Endothelial cell (in vitro differentiated cells): ENCODE data around the gene IRX2. TPM values are rescaled to one million over a fixed set of nuclear protein-coding genes. Genes with fewer than 3 reads are reported as not detected.

ENCODE experiments used
- DNase-seq: peaks from one replicate; pipeline ENCODE4 v3.0.0; 2021; ENCODE audit warnings: low spot score
- H3K27ac Mint-ChIP-seq: one replicate; pipeline ENCODE4 v1.8.0; 2021; ENCODE audit warnings: mixed read lengths, inconsistent platforms; ENCODE audit not compliant: unreplicated experiment
- H3K27me3 Mint-ChIP-seq: one replicate; pipeline ENCODE4 v1.8.0; 2021; ENCODE audit warnings: mild to moderate bottlenecking, moderate library complexity, mixed read lengths, inconsistent platforms; ENCODE audit not compliant: unreplicated experiment
- H3K36me3 Mint-ChIP-seq: one replicate; pipeline ENCODE4 v1.8.0; 2021; ENCODE audit warnings: mild to moderate bottlenecking, low read depth, mixed read lengths, inconsistent platforms; ENCODE audit not compliant: unreplicated experiment
- H3K4me1 Mint-ChIP-seq: one replicate; pipeline ENCODE4 v1.8.0; 2021; ENCODE audit warnings: mild to moderate bottlenecking, mixed read lengths, inconsistent platforms; ENCODE audit not compliant: unreplicated experiment
- H3K4me3 Mint-ChIP-seq: one replicate; pipeline ENCODE4 v1.8.0; 2021; ENCODE audit warnings: mild to moderate bottlenecking, mixed read lengths, inconsistent platforms; ENCODE audit not compliant: unreplicated experiment
- H3K9me3 Mint-ChIP-seq: one replicate; pipeline ENCODE4 v1.8.0; 2021; ENCODE audit warnings: mixed read lengths, inconsistent platforms; ENCODE audit not compliant: unreplicated experiment
- CTCF ChIP-seq: fragments of 200-600 bp; sonication (generic); IDR thresholded peaks from one replicate; pipeline ENCODE4 v1.5.0; 2021; ENCODE audit warnings: antibody characterized with exemption; ENCODE audit not compliant: unreplicated experiment
- long read RNA-seq: library from polyadenylated mRNA; unstranded; transcript quantifications from one replicate; pipeline ENCODE4 v2.0.0, GENCODE V29; 2020; ENCODE audit not compliant: unreplicated experiment
- total RNA-seq: library from RNA; stranded (reverse); fragmentation: NEBNext Ultra II Directional; extraction: Animal tissue kit (Norgen Biotek cat#: 25700); gene quantifications from one replicate; pipeline ENCODE4 v1.2.1, GENCODE V29; 2021; ENCODE audit not compliant: unreplicated experiment

IRX2 gene
- 0.72 TPM for total RNA-seq
- long read RNA-seq = 0 reads

DNA sequence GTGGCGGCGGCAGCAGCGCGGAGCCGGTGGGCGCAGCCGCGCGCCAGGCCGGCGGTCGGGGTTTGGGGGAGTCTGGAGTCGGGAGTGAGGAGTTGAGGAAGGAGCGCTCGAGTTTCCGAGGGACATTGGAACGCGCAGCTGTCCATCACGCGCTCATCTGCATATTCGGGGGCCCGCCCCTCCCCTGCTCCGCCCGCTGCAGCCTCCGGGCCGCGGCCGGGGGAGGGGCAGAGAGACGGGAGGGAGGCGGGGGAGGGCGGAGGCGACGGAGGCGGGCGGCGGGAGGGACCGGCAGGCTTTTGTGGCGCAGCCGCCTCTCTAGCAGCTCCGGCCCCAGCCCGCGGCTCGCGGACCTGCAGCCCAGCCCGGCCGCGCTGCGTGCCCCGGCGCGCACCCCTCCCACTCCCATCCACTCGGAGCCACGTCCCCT is at the start of gene IRX2:
IRX2 (minus strand) TSS at position 86 of the 430 bp plus-strand sequence. CDS start 264 bp downstream, outside the sequence.
- Mint-ChIP-seq H3K36me3 (peaks cover 7% of the 10 kb centered on the region), H3K27ac (no peak within 1 kb of the TSS), H3K4me3 (peak within 1 kb of the TSS; percentile 77), H3K4me1 (peaks cover 11% of the 10 kb centered on the region), H3K9me3 (no peaks in the 10 kb centered on the region), H3K27me3 (peaks cover 29% of the 10 kb centered on the region)
- no peak for TF ChIP-seq CTCF
- DNase-seq = peak; percentile 64

DNA sequence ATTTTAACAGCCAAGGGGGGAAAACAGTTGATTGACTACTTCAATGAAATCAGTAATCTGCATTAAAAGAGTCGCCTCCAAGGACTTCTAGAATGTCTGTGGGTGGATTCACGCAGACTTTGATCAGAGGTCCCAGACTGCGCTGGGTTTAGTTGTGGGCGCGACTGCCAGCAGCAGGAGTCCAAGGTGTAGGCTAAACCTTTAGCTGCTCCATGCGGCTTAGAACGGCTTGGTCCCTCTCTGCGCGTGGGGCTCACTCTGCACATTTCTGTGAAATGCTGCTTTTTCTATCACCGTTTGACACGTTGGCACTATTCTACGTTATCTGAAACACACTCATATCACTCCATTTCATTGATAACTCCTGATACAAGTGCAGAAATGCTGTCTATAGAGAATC is 48.6 kb upstream of the IRX2 start:
- Mint-ChIP-seq H3K27ac (no peak overlapping the region), H3K36me3 (no peaks in the 10 kb centered on the region), H3K9me3 (no peaks in the 10 kb centered on the region), H3K4me1 (no peaks in the 10 kb centered on the region), H3K27me3 (no peaks in the 10 kb centered on the region), H3K4me3 (no peak overlapping the region)
- no peak for TF ChIP-seq CTCF
- no peak for DNase-seq

DNA sequence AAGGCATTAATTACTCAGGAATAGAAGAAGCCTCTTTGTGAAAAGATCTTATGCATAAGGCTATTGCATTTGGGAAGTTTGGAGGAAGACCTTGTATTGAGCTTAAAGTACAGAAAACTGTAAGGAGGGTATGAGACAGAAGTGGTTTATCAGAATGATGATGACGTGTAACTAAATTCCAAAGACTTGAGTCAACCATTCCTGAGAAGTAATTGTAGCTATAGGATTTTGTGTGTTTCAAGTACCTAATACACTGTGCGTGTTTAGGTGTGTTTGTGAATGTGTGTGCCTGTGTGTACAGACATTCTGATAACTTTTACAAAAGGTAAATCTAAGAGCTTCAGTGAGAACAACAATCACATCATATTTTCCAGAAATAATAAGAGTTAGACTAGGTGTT is 46.5 kb upstream of the IRX2 start:
- Mint-ChIP-seq H3K36me3 (no peaks in the 10 kb centered on the region), H3K9me3 (no peaks in the 10 kb centered on the region), H3K4me3 (no peak overlapping the region), H3K4me1 (no peaks in the 10 kb centered on the region), H3K27me3 (no peaks in the 10 kb centered on the region), H3K27ac (no peak overlapping the region)
- TF ChIP-seq CTCF = no peak
- no peak for DNase-seq

DNA sequence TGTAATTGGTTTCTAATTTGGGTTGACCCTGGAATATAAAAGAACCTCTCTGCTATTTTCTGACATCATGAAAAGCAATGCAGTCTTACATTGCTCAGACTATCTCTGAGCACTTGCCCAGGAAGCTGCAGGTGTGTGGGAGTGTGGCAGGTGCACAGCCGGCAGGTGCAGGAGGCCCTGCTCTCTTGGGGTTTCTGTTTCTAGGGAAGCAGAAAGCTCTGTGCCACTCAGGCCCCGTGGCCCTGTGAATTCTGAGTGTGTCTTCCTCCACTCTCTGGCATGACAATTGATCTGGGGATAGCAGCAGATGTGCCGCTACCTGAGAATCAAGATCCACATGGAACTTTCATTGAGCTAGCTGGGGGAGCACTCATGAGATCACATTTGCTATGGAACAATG is 45.7 kb upstream of the IRX2 start:
- no peak for TF ChIP-seq CTCF
- H3K4me1 Mint-ChIP-seq = no peaks in the 10 kb centered on the region
- no peaks in the 10 kb centered on the region for H3K9me3 Mint-ChIP-seq
- no peak overlapping the region for H3K27ac Mint-ChIP-seq
- no peaks in the 10 kb centered on the region for H3K36me3 Mint-ChIP-seq
- H3K4me3 Mint-ChIP-seq = no peak overlapping the region
- H3K27me3 Mint-ChIP-seq = no peaks in the 10 kb centered on the region
- DNase-seq = no peak

DNA sequence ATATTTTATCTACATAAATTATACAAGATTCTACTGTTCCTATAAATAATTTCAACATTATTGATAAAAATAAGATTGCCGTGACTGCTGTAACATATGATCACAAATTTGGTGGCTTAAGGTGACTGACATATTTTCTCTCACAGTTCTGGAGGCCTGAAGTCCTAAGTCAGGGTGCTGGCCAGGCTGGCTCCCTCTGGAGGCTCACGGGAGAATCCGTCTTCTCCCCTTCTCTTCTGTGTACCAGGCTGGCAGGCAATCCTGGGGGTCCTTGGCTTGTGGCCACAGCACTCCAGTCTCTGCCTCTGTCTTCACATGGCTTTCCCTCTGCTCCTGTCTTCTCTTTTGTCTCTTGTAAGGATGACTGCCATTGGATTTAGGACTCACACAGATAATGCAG is 31.7 kb upstream of the IRX2 start:
- Mint-ChIP-seq H3K27me3 (peaks cover 5% of the 10 kb centered on the region), H3K4me1 (no peaks in the 10 kb centered on the region), H3K27ac (no peak overlapping the region), H3K4me3 (no peak overlapping the region), H3K9me3 (peaks cover 23% of the 10 kb centered on the region), H3K36me3 (peaks cover 9% of the 10 kb centered on the region)
- DNase-seq = no peak
- TF ChIP-seq CTCF = no peak
